CD4-positive, alpha-beta T cell (primary cell): Measurements from ENCODE around the gene PDE4A. TPM values are rescaled to one million over a fixed set of nuclear protein-coding genes. Genes with fewer than 3 reads are reported as not detected.

Experiments used
- ATAC-seq: fragments of 200-7000 bp; cut with Tn5 transposase; one replicate; pipeline ENCODE4 v1.10.0; 2022; ENCODE audit warnings: mild to moderate bottlenecking; ENCODE audit not compliant: poor library complexity
- CTCF ChIA-PET: fragments of 350-600 bp; sonication (Branson Sonifier 250); formaldehyde crosslinking; loops from one replicate; lab custom pipeline; 2021; ENCODE audit warnings: antibody characterized with exemption, inconsistent platforms; lab: Charles Lee
- POLR2A ChIA-PET: fragments of 350-600 bp; sonication (Branson Sonifier 250); formaldehyde crosslinking; loops from one replicate; lab custom pipeline; 2021; ENCODE audit warnings: antibody characterized with exemption, inconsistent platforms; lab: Charles Lee
- DNase-seq, 14 experiments: peaks; one replicate each; pipeline ENCODE4 v3.0.0-alpha.2; 2013 to 2020; ENCODE audit warnings: mixed read lengths in 2 of 14
- H3K27ac ChIP-seq, 2 donors: one replicate each; pipeline versions ENCODE4 v1.5.1 to v1.7.0; 2013; ENCODE audit warnings: low read length in 2 of 2, low read depth in 1 of 2, mild to moderate bottlenecking in 1 of 2
- H3K27me3 ChIP-seq, 2 experiments: 1 replicate in 1 of 2; 2 replicates in 1 of 2; pipeline versions ENCODE4 v1.6.1 to v1.7.0; 2013; ENCODE audit warnings: low read length in 2 of 2, control low read depth in 1 of 2, mild to moderate bottlenecking in 1 of 2, moderate library complexity in 1 of 2; ENCODE audit not compliant: insufficient read depth in 2 of 2, control insufficient read depth in 1 of 2
- H3K36me3 ChIP-seq: one replicate; pipeline ENCODE4 v1.6.1; 2013; ENCODE audit warnings: low read length, control low read depth; ENCODE audit not compliant: insufficient read depth
- H3K4me1 ChIP-seq: one replicate; pipeline ENCODE4 v1.6.1; 2013; ENCODE audit warnings: low read length, control low read depth; ENCODE audit not compliant: insufficient read depth
- H3K4me3 ChIP-seq: one replicate; pipeline ENCODE4 v1.5.1; 2013; ENCODE audit warnings: mild to moderate bottlenecking, low read length, moderate library complexity
- H3K9me3 ChIP-seq, 2 experiments: 1 replicate in 1 of 2; 2 replicates in 1 of 2; pipeline versions ENCODE4 v1.6.1 to v1.7.0; 2013; ENCODE audit warnings: low read length in 2 of 2, mild to moderate bottlenecking in 2 of 2, control low read depth in 1 of 2, moderate library complexity in 1 of 2; ENCODE audit not compliant: control insufficient read depth in 1 of 2, insufficient read depth in 1 of 2
- H3K27ac Mint-ChIP-seq: one replicate; pipeline ENCODE4 v1.8.0; 2020; ENCODE audit warnings: mixed read lengths
- H3K27me3 Mint-ChIP-seq: one replicate; pipeline ENCODE4 v1.8.0; 2021; ENCODE audit warnings: mixed read lengths
- H3K36me3 Mint-ChIP-seq: one replicate; pipeline ENCODE4 v1.8.0; 2021; ENCODE audit warnings: low read depth, mixed read lengths
- H3K4me1 Mint-ChIP-seq: one replicate; pipeline ENCODE4 v1.8.0; 2021; ENCODE audit warnings: low read depth, mixed read lengths
- H3K4me3 Mint-ChIP-seq: one replicate; pipeline ENCODE4 v1.8.0; 2020; ENCODE audit warnings: mild to moderate bottlenecking, mixed read lengths
- H3K9me3 Mint-ChIP-seq: one replicate; pipeline ENCODE4 v1.8.0; 2020; ENCODE audit warnings: mixed read lengths
- intact Hi-C, 2 experiments: fragments of 100-400 bp; cut with DNase I in 1 of 2; cut with micrococcal nuclease in 1 of 2; formaldehyde crosslinking; loops; one replicate each; pipeline versions ENCODE4 v1.15.1 to v1.9.0; 2023 to 2025; cut with DNase I, micrococcal nuclease
- total RNA-seq, 174 experiments: library from RNA in 2 of 174; stranded (reverse) in 2 of 174; gene quantifications; one replicate each; pipeline ENCODE4 v1.2.3 and lab custom pipeline; 2021 to 2026
- TF ChIP-seq, protein P1 (sequence below): fragments of 200-600 bp; IDR thresholded peaks from one replicate; pipeline ENCODE4 v1.8.0; 2022; ENCODE audit warnings: antibody characterized with exemption, mild to moderate bottlenecking

PDE4A gene
- total RNA-seq, 2 experiments from 2014 or later, result 1.5 to 2.1 TPM

DNA sequence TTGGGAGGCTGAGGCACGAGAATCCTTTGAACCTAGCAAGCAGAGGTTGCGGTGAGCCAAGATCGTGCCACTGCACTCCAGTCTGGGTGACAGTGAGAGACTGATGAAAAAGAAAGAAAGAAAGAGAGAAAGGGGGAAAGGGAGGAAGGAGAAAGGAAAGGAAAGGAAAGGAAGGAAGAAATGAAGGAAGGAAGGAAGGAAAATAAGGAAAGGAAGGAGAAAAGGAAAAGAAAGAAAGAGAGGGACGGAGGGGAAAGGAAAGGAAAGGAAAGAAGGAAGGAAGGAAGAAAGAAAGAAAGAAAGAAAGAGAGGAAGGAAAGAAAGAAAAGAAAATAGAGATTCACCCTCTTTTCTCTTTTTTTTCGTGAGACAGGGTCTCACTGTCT, 8.7 kb downstream of the PDE4A start:
- POLR2A ChIA-PET, result interaction anchor here (0.6 to 1.3 kb wide), 3 partner anchors 16 to 26 kb away, joined by 3 to 6 read pairs (median 5); partner anchors contain the start of gene CDC37
- TF ChIP-seq, protein P1, sequence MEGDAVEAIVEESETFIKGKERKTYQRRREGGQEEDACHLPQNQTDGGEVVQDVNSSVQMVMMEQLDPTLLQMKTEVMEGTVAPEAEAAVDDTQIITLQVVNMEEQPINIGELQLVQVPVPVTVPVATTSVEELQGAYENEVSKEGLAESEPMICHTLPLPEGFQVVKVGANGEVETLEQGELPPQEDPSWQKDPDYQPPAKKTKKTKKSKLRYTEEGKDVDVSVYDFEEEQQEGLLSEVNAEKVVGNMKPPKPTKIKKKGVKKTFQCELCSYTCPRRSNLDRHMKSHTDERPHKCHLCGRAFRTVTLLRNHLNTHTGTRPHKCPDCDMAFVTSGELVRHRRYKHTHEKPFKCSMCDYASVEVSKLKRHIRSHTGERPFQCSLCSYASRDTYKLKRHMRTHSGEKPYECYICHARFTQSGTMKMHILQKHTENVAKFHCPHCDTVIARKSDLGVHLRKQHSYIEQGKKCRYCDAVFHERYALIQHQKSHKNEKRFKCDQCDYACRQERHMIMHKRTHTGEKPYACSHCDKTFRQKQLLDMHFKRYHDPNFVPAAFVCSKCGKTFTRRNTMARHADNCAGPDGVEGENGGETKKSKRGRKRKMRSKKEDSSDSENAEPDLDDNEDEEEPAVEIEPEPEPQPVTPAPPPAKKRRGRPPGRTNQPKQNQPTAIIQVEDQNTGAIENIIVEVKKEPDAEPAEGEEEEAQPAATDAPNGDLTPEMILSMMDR, result no peak

DNA sequence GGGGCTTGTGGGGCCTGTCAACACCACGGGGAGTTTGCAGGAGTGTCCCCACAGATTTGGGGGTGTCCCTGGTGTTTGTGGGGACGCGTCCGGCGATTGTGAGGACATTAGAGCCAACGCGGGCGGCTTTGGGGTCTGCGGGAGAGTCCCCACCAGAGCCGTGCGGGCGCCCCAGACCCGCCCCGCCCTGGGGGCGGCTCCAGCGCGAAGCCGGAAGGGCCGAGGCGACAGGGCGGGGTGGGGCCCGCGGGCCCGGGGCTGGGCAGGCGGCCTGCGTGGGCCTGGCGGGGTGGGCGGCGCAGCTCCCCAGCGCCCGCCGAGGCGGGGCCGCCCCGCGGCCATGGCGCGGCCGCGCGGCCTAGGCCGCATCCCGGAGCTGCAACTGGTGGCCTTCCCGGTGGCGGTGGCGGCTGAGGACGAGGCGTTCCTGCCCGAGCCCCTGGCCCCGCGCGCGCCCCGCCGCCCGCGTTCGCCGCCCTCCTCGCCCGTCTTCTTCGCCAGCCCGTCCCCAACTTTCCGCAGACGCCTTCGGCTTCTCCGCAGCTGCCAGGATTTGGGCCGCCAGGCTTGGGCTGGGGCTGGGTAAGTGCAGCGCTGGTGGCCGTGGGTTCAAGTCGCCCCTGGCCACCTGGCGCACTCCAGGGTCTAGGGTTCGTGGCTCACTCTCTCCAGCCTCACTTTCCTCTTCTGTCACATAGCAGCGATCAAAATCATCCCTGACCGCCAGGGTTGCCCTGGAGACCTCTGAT, 10.3 kb downstream of the PDE4A start:
- Histone ChIP-seq H3K4me3 (peak overlapping the region; percentile 53), H3K27me3 (peaks cover 17 to 19% of the 10 kb centered on the region in 2 experiments), H3K9me3 (peaks cover 0 to 8% of the 10 kb centered on the region in 2 experiments), H3K36me3 (no peaks in the 10 kb centered on the region), H3K4me1 (peaks cover 71% of the 10 kb centered on the region), H3K27ac (no peak overlapping the region)
- peak overlapping the region; percentile 85 for H3K4me3 Mint-ChIP-seq
- H3K27me3 Mint-ChIP-seq, result peaks cover 53% of the 10 kb centered on the region
- ATAC-seq, result no peak
- TF ChIP-seq, protein P1, result no peak
- H3K36me3 Mint-ChIP-seq, result peaks cover 5% of the 10 kb centered on the region
- DNase-seq, result peak in 2 of 14 experiments; percentile 41 to 52
- CTCF ChIA-PET, result interaction anchor here (1.2 to 1.7 kb wide), 3 partner anchors 10 to 27 kb away, joined by 3 to 5 read pairs (median 4); partner anchors contain the start of gene CDC37
- POLR2A ChIA-PET, result interaction anchor here (0.6 kb wide), 1 partner anchor 23 kb away, joined by 3 read pairs; no protein-coding TSS in a partner anchor
- peak overlapping the region; percentile 93 for H3K27ac Mint-ChIP-seq
- intact Hi-C loops, result no loop called here
- H3K4me1 Mint-ChIP-seq, result peaks cover 49% of the 10 kb centered on the region
- H3K9me3 Mint-ChIP-seq, result no peaks in the 10 kb centered on the region

More for the DNA sequence above, 8.7 kb downstream of the PDE4A start:
- Histone ChIP-seq H3K4me1 (peaks cover 86% of the 10 kb centered on the region), H3K36me3 (no peaks in the 10 kb centered on the region), H3K27ac (peak overlapping the region; percentile 6 to 83), H3K27me3 (peaks cover 30 to 34% of the 10 kb centered on the region in 2 experiments), H3K9me3 (peaks cover 0 to 8% of the 10 kb centered on the region in 2 experiments), H3K4me3 (no peak overlapping the region)
- intact Hi-C loops, result no loop called here
- Mint-ChIP-seq H3K27ac (peak overlapping the region; percentile 93), H3K27me3 (peaks cover 69% of the 10 kb centered on the region), H3K4me3 (peak overlapping the region; percentile 88), H3K4me1 (peaks cover 60% of the 10 kb centered on the region), H3K36me3 (peaks cover 5% of the 10 kb centered on the region), H3K9me3 (no peaks in the 10 kb centered on the region)
- no peak for ATAC-seq
- CTCF ChIA-PET, result interaction anchor here (0.9 to 4.6 kb wide), 3 partner anchors 8 to 24 kb away, joined by 4 to 47 read pairs (median 21); partner anchors contain the start of gene CDC37
- DNase-seq, result no peak

DNA sequence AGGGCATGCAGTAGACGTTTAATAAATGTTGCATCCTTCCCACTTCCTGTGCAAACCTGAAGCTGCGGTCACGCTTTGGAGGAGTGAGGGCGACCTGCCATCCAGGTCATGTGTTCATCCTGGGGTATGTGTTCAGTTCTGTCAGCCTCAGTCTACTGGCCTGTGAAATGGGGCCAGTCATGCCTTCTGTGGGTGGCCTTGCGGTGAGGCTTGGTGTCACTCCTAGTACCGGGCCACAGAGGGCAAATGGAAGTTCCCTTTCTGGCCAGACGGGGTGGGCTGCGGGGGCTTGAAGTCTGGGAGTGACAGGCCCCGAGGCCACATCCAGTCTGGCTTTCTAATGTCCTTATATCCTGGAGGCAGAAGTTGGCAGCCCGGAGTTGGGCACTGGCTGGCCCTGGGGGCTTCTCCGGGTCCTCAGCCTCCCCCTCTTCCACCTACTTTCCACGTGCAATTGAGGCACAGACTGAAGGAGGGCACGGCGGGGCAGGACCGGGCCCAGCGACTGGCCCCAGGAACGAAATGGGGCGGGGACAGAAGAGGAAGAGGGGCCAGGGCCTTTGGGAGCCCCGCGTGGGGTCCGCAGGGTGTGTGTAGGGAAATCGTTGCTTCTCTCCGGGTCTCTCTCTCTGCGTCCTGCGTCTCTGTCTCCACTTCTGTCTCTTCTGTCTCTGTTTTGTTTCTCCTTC, 11.1 kb downstream of the PDE4A start:
- Mint-ChIP-seq H3K4me1 (peaks cover 49% of the 10 kb centered on the region), H3K9me3 (no peaks in the 10 kb centered on the region), H3K27me3 (peaks cover 53% of the 10 kb centered on the region), H3K4me3 (peak overlapping the region; percentile 85), H3K36me3 (peaks cover 5% of the 10 kb centered on the region), H3K27ac (peak overlapping the region; percentile 87)
- peaks cover 0 to 8% of the 10 kb centered on the region in 2 experiments for H3K9me3 ChIP-seq
- TF ChIP-seq, protein P1, result no peak
- H3K36me3 ChIP-seq, result no peaks in the 10 kb centered on the region
- ATAC-seq, result peak; percentile 12
- intact Hi-C loops, result no loop called here
- peak overlapping the region in 1 of 2 donors; percentile 79 for H3K27ac ChIP-seq
- POLR2A ChIA-PET, result interaction anchor here (0.6 to 1.5 kb wide), 4 partner anchors 24 to 232 kb away, joined by 3 to 5 read pairs (median 3); partner anchors contain the start of gene CDC37
- peaks cover 17 to 19% of the 10 kb centered on the region in 2 experiments for H3K27me3 ChIP-seq
- CTCF ChIA-PET, result interaction anchor here (0.5 to 3.5 kb wide), 5 partner anchors 10 to 195 kb away, joined by 3 to 18 read pairs (median 4); partner anchors contain the start of gene CDC37
- H3K4me1 ChIP-seq, result peaks cover 67% of the 10 kb centered on the region
- DNase-seq, result peak in 7 of 14 experiments; percentile 22 to 83 (median 42)
- peak overlapping the region; percentile 53 for H3K4me3 ChIP-seq
